Suprapubic skin (tissue), 4 donors: ENCODE data around the gene DNM3. TPM values are rescaled to one million over a fixed set of nuclear protein-coding genes. Genes with fewer than 3 reads are reported as not detected.
"Not testable (repeated sequence)": the region's sequence is repeated elsewhere in the genome, so short reads cannot be mapped to it uniquely, and the experiment has no call there.

Experiments used
- DNase-seq, 2 donors: peaks; one replicate each; pipeline ENCODE4 v3.0.0-alpha.2; 2019; ENCODE audit warnings: low spot score in 2 of 2
- H3K27ac ChIP-seq: fragments of 200-600 bp; sonication (generic); one replicate; pipeline ENCODE4 v1.5.1; 2019
- H3K27me3 ChIP-seq: fragments of 200-600 bp; sonication (generic); one replicate; pipeline ENCODE4 v1.5.1; 2019
- H3K36me3 ChIP-seq: fragments of 200-600 bp; sonication (generic); one replicate; pipeline ENCODE4 v1.5.1; 2019
- H3K4me1 ChIP-seq: fragments of 200-600 bp; sonication (generic); one replicate; pipeline ENCODE4 v1.5.1; 2019
- H3K4me3 ChIP-seq: fragments of 200-600 bp; sonication (generic); one replicate; pipeline ENCODE4 v1.5.1; 2019; ENCODE audit warnings: mild to moderate bottlenecking
- H3K9me3 ChIP-seq: fragments of 200-600 bp; sonication (generic); one replicate; pipeline ENCODE4 v1.5.1; 2019
- EP300 ChIP-seq: sonication (generic); formaldehyde crosslinking; IDR thresholded peaks from one replicate; pipeline ENCODE4 v1.6.1; 2017; ENCODE audit warnings: antibody characterized with exemption
- POLR2A ChIP-seq, 2 donors: fragments of 450-650 bp; IDR thresholded peaks; one replicate each; pipeline ENCODE4 v1.6.1; 2017; ENCODE audit warnings: antibody characterized with exemption in 2 of 2, mild to moderate bottlenecking in 2 of 2, moderate library complexity in 2 of 2
- POLR2AphosphoS5 ChIP-seq, 3 donors: sonication (generic); formaldehyde crosslinking; IDR thresholded peaks; one replicate each; pipeline ENCODE4 v1.6.1; 2017; ENCODE audit warnings: antibody characterized with exemption in 3 of 3
- WGBS: methylation state at CpG from one replicate; pipeline ENCODE4 v1.1.5; 2018; 5-methylcytosine and 5-hydroxymethylcytosine counted together
- total RNA-seq, 4 donors: library from RNA; depleted of rRNA; stranded (reverse); fragments of >200 nt; gene quantifications; one replicate each; pipeline ENCODE4 v1.1.0, GENCODE V29; 2016
- TF ChIP-seq, protein P1 (sequence below), 2 donors: fragments of 200-600 bp in 1 of 2; fragments of 450-650 bp in 1 of 2; sonication (generic) in 1 of 2; IDR thresholded peaks; one replicate each; pipeline ENCODE4 v1.5.1; 2016 to 2019; ENCODE audit warnings: antibody characterized with exemption in 2 of 2, mild to moderate bottlenecking in 1 of 2, moderate library complexity in 1 of 2

The DNM3 gene
- total RNA-seq, 4 donors from 2014 or later, result 1.6 to 11.7 (median 3.7) TPM

DNA sequence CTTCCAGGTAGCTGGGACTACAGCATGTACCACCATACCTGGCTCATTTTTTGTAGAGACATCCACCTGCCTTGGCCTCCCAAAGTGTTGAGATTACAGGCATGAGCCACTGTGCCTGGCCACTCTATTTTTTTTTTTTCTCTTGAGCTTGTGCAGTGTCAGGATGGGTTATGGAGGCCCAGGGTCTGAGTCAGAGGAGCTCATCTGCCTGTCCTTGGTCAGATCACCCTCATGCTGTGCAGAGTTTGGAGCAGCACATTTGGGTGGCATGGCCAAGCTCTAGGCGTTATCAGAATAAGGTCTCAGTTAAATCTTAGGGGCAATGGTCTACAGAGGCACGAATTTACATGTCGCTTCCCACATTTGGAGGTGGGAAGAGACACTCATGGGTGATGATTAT is 43.0 kb upstream of the DNM3 start:
- no peak overlapping the region for H3K4me3 ChIP-seq
- H3K27ac ChIP-seq, result no peak overlapping the region
- no peaks in the 10 kb centered on the region for H3K9me3 ChIP-seq
- peaks cover 48% of the 10 kb centered on the region for H3K36me3 ChIP-seq
- WGBS, result 88% methylated on average over 3 of the region's 3 CpGs
- H3K27me3 ChIP-seq, result no peaks in the 10 kb centered on the region
- TF ChIP-seq EP300, result no peak
- TF ChIP-seq, protein P1, sequence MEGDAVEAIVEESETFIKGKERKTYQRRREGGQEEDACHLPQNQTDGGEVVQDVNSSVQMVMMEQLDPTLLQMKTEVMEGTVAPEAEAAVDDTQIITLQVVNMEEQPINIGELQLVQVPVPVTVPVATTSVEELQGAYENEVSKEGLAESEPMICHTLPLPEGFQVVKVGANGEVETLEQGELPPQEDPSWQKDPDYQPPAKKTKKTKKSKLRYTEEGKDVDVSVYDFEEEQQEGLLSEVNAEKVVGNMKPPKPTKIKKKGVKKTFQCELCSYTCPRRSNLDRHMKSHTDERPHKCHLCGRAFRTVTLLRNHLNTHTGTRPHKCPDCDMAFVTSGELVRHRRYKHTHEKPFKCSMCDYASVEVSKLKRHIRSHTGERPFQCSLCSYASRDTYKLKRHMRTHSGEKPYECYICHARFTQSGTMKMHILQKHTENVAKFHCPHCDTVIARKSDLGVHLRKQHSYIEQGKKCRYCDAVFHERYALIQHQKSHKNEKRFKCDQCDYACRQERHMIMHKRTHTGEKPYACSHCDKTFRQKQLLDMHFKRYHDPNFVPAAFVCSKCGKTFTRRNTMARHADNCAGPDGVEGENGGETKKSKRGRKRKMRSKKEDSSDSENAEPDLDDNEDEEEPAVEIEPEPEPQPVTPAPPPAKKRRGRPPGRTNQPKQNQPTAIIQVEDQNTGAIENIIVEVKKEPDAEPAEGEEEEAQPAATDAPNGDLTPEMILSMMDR (IDR thresholded peaks at IDR 0.05), result no peak
- no peak for TF ChIP-seq POLR2AphosphoS5 (IDR thresholded peaks at IDR 0.05)
- no peak for TF ChIP-seq POLR2A (IDR thresholded peaks at IDR 0.05)
- no peaks in the 10 kb centered on the region for H3K4me1 ChIP-seq
- no peak for DNase-seq

DNA sequence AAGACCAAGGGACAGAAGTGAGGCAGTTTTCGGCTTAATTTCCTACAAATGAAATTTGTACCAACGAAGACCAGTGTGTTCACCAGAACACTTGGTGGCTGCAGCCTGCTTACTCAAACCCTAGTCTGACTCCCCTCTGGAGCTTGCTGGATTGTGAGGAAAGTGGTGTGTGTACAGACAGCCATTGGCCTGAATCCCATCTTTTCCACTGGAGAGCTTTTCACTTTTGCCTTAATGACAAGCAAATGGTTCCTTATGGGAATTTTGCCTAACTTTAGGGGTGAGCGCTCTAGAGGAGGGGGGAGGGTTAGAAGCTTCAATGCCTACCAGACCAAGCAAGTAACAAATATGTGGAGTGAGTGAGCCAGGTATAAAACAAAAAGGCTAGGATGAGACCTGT is 42.5 kb upstream of the DNM3 start:
- no peak overlapping the region for H3K4me3 ChIP-seq
- H3K9me3 ChIP-seq, result no peaks in the 10 kb centered on the region
- WGBS, result 88% methylated on average over 3 of the region's 3 CpGs
- H3K27ac ChIP-seq, result no peak overlapping the region
- TF ChIP-seq, protein P1 (IDR thresholded peaks at IDR 0.05), result no peak
- no peak for TF ChIP-seq POLR2A (IDR thresholded peaks at IDR 0.05)
- no peak for TF ChIP-seq EP300
- TF ChIP-seq POLR2AphosphoS5 (IDR thresholded peaks at IDR 0.05), result no peak
- H3K36me3 ChIP-seq, result peaks cover 44% of the 10 kb centered on the region
- H3K4me1 ChIP-seq, result no peaks in the 10 kb centered on the region
- DNase-seq, result no peak
- no peaks in the 10 kb centered on the region for H3K27me3 ChIP-seq

DNA sequence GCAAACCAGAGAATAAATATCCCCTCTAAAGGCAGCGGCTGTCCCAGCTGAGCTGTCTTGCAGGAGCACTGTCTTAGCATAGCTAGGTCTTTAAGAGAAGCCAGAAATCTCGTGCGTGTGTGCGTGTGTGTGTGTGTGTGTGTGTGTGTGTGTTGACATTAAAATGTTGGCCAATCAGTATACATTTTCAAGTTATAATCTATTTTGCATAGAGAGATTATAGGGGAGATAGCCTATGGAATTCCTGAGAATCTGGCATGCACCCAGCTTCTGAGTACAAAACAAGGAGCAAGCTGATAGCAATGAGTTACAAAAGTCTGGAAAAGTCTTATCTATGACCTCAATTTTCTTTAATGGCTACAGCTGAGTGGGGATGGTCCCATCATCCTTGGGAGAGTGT is 42.1 kb upstream of the DNM3 start:
- 24% methylated on average over 4 of the region's 4 CpGs for WGBS
- no peaks in the 10 kb centered on the region for H3K4me1 ChIP-seq
- H3K36me3 ChIP-seq, result peaks cover 40% of the 10 kb centered on the region
- TF ChIP-seq, protein P1 (IDR thresholded peaks at IDR 0.05), result no peak
- no peak for TF ChIP-seq POLR2AphosphoS5 (IDR thresholded peaks at IDR 0.05)
- TF ChIP-seq EP300, result no peak
- TF ChIP-seq POLR2A (IDR thresholded peaks at IDR 0.05), result no peak
- H3K9me3 ChIP-seq, result no peaks in the 10 kb centered on the region
- no peak overlapping the region for H3K4me3 ChIP-seq
- no peaks in the 10 kb centered on the region for H3K27me3 ChIP-seq
- DNase-seq, result no peak
- no peak overlapping the region for H3K27ac ChIP-seq

DNA sequence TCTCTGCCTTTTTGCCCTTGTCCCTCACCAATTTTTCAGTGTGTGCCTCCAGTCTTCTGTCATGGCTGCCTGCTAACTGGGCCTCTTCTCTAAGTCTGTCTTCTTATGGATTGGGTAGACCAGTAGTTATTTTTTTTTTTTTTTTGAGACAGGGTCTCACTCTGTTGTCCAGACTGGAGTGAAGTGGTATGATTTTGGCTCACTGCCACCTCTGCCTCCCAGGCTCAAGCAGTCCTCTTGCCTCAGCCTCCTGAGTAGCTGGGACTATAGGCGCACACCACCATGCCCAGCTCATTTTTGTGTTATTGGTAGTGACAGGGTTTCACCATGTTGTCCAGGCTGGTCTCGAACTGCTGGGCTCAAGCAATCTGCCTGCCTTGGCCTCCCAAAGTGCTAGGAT is 41.6 kb upstream of the DNM3 start:
- H3K4me3 ChIP-seq, H3K4me1 ChIP-seq, DNase-seq, H3K9me3 ChIP-seq, H3K27me3 ChIP-seq, H3K27ac ChIP-seq: not testable (repeated sequence)
- H3K36me3 ChIP-seq, result peaks cover 34% of the 10 kb centered on the region
- WGBS, result 95% methylated on average over 2 of the region's 2 CpGs

DNA sequence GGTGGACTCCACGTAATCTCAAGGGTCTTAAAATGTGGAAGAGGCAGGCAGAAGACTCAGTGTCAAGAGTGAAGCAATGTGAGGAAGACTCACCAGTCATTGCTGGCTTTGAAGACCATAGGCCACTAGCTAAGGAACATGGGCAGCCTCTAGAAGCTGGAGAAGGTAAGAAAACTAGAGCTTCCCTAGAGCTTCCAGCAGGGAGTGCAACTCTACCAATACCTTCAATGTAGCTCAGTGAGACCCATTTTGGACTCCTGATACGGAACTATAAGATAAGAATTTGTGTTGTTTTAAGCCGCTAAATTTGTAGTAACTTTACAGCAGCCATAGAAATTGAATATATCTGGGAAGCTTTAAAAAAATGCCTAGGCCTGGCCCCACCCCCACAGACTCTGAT is 41.0 kb upstream of the DNM3 start:
- 90% methylated on average over 3 of the region's 3 CpGs for WGBS
- peaks cover 28% of the 10 kb centered on the region for H3K36me3 ChIP-seq
- no peaks in the 10 kb centered on the region for H3K4me1 ChIP-seq

DNA sequence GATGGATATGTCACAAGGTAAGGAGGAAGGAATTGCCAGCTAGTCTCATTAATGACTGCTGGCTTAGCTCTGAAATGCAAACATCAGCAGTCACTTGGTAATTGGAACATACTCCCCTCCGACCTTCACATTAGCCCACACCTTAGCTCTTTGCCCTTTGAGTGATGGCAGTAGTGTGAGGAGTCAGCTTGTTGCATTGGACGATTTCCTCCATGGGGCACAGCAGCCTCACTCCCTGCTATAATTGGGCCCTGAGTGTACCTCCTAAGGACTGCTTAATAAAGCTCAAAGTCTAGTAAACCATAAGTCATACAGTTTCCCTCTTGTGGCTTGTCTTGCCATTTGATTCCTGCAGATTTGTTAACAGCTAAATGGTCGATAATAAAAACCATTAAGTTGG is 40.4 kb upstream of the DNM3 start:
- Histone ChIP-seq H3K4me3 (no peak overlapping the region), H3K36me3 (peaks cover 23% of the 10 kb centered on the region), H3K9me3 (no peaks in the 10 kb centered on the region), H3K27me3 (no peaks in the 10 kb centered on the region), H3K27ac (no peak overlapping the region), H3K4me1 (no peaks in the 10 kb centered on the region)
- TF ChIP-seq EP300 (no peak), POLR2AphosphoS5 (IDR thresholded peaks at IDR 0.05) (no peak), POLR2A (IDR thresholded peaks at IDR 0.05) (no peak)
- WGBS, result 76% methylated on average over 3 of the region's 3 CpGs
- DNase-seq, result no peak

More for the DNA sequence above, 41.0 kb upstream of the DNM3 start:
- DNase-seq, result no peak
- Histone ChIP-seq H3K4me3 (no peak overlapping the region), H3K9me3 (no peaks in the 10 kb centered on the region), H3K27ac (no peak overlapping the region), H3K27me3 (no peaks in the 10 kb centered on the region)
- TF ChIP-seq EP300 (no peak), POLR2A (IDR thresholded peaks at IDR 0.05) (no peak), POLR2AphosphoS5 (IDR thresholded peaks at IDR 0.05) (no peak)
- TF ChIP-seq, protein P1 (IDR thresholded peaks at IDR 0.05), result no peak
